A549 (cell line): ENCODE results near the gene SNAP25. TPM values are rescaled to one million over a fixed set of nuclear protein-coding genes. Genes with fewer than 3 reads are reported as not detected.

Experiments used
- ATAC-seq, 2 experiments: fragments of 200-7000 bp in 1 of 2; fragments of >200 bp in 1 of 2; cut with Nextera tagmentation in 1 of 2; cut with Tn5 transposase in 1 of 2; 3 replicates each; pipeline versions ENCODE4 v1.8.0 to v1.9.1; 2018 to 2020; ENCODE audit warnings: mild to moderate bottlenecking in 1 of 2, moderate library complexity in 1 of 2
- CTCF ChIA-PET: fragments of 300-600 bp; sonication (Branson Sonifier 250); formaldehyde crosslinking; extraction: SDS; loops from one replicate; lab custom pipeline; 2021; ENCODE audit warnings: antibody characterized with exemption, inconsistent platforms; lab: Yijun Ruan, JAX
- POLR2A ChIA-PET: fragments of 350-600 bp; formaldehyde crosslinking; extraction: SDS; loops from one replicate; lab custom pipeline; 2021; ENCODE audit warnings: antibody characterized with exemption, inconsistent platforms; lab: Yijun Ruan, JAX
- DNase-seq, 2 experiments: peaks; one replicate each; pipeline versions ENCODE4 v3.0.0 to v3.0.0-alpha.2; 2011 to 2016; ENCODE audit warnings: low read depth in 1 of 2, low spot score in 1 of 2
- FAIRE-seq: peaks from 2 replicates; lab custom pipeline; 2011; peaks lifted over from hg19 to GRCh38; lab: Jason Lieb, UNC
- H3K27ac ChIP-seq, 2 experiments: fragments of >200 bp; sonication (Bioruptor Twin); formaldehyde crosslinking; 3 replicates each; pipeline ENCODE4 v1.5.1; 2016 to 2017
- H3K4me1 ChIP-seq: fragments of >200 bp; sonication (Bioruptor Twin); formaldehyde crosslinking; 3 replicates; pipeline ENCODE4 v1.6.1; 2016
- H3K4me2 ChIP-seq: fragments of >200 bp; sonication (Bioruptor Twin); formaldehyde crosslinking; 3 replicates; pipeline ENCODE4 v1.6.1; 2016
- H3K4me3 ChIP-seq: fragments of >200 bp; sonication (Bioruptor Twin); formaldehyde crosslinking; 3 replicates; pipeline ENCODE4 v1.5.1; 2016
- H3K9me3 ChIP-seq: fragments of >200 bp; sonication (Bioruptor Twin); formaldehyde crosslinking; 3 replicates; pipeline ENCODE4 v1.6.1; 2016
- BCL3 ChIP-seq: fragments of >200 bp; sonication (Bioruptor Twin); formaldehyde crosslinking; IDR thresholded peaks from 3 replicates; pipeline ENCODE4 v1.6.1; 2016
- CBX2 ChIP-seq: fragments of 200-600 bp; sonication (generic); IDR thresholded peaks from 2 replicates; pipeline ENCODE4 v1.6.1; 2016; ENCODE audit warnings: low read depth, mild to moderate bottlenecking, borderline replicate concordance
- CBX8 ChIP-seq: fragments of 200-600 bp; sonication (generic); IDR thresholded peaks from 2 replicates; pipeline ENCODE4 v1.6.1; 2016
- CEBPB ChIP-seq, 2 experiments: fragments of >200 bp in 1 of 2; sonication (Bioruptor Twin) in 1 of 2; formaldehyde crosslinking in 1 of 2; IDR thresholded peaks; 2 replicates each; pipeline ENCODE4 v1.6.1; 2012 to 2016
- CHD2 ChIP-seq: fragments of 150-350 bp; IDR thresholded peaks from 2 replicates; pipeline ENCODE4 v1.6.1; 2014; ENCODE audit warnings: low read length; ENCODE audit not compliant: partially characterized antibody
- E2F6 ChIP-seq: IDR thresholded peaks from 2 replicates; pipeline ENCODE4 v1.6.1; 2012; ENCODE audit warnings: low read depth, borderline replicate concordance
- EHF ChIP-seq: fragments of 250-450 bp; sonication (Bioruptor Pico); IDR thresholded peaks from 2 replicates; pipeline ENCODE4 v1.5.0; 2020; ENCODE audit warnings: mild to moderate bottlenecking
- ESRRA ChIP-seq: fragments of 150-350 bp; IDR thresholded peaks from 2 replicates; pipeline ENCODE4 v1.6.1; 2014; ENCODE audit warnings: mild to moderate bottlenecking, low read length, borderline replicate concordance
- FOSB ChIP-seq: fragments of 250-450 bp; sonication (Bioruptor Pico); IDR thresholded peaks from 2 replicates; pipeline ENCODE4 v1.5.0; 2020; ENCODE audit warnings: mild to moderate bottlenecking, moderate library complexity
- HMGXB4 ChIP-seq: fragments of 250-450 bp; sonication (Bioruptor Pico); IDR thresholded peaks from 2 replicates; pipeline ENCODE4 v1.5.0; 2021; ENCODE audit warnings: mild to moderate bottlenecking, moderate library complexity, borderline replicate concordance
- HOXB5 ChIP-seq: fragments of 250-450 bp; sonication (Bioruptor Pico); IDR thresholded peaks from 2 replicates; pipeline ENCODE4 v1.5.0; 2020; ENCODE audit warnings: mild to moderate bottlenecking, moderate library complexity
- MAFK ChIP-seq: fragments of 450-650 bp; IDR thresholded peaks from 2 replicates; pipeline ENCODE4 v1.6.1; 2014; ENCODE audit not compliant: partially characterized antibody
- MAZ ChIP-seq: fragments of 150-350 bp; IDR thresholded peaks from 2 replicates; pipeline ENCODE4 v1.6.1; 2014; ENCODE audit warnings: antibody characterized with exemption, low read depth, low read length, borderline replicate concordance
- NR3C1 ChIP-seq: fragments of >200 bp; sonication (Bioruptor Twin); formaldehyde crosslinking; IDR thresholded peaks from 3 replicates; pipeline ENCODE4 v1.6.1; 2017
- PBX3 ChIP-seq: IDR thresholded peaks from 2 replicates; pipeline ENCODE4 v1.6.1; 2012
- RAD21 ChIP-seq, 2 experiments: fragments of >200 bp in 1 of 2; sonication (Bioruptor Twin) in 1 of 2; formaldehyde crosslinking in 1 of 2; IDR thresholded peaks in 1 of 2; conservative IDR thresholded peaks in 1 of 2; 2 replicates in 1 of 2; 3 replicates in 1 of 2; pipeline ENCODE4 v1.6.1; 2012 to 2018; ENCODE audit warnings: inconsistent platforms in 1 of 2
- RARB ChIP-seq: fragments of 250-450 bp; sonication (Bioruptor Pico); IDR thresholded peaks from 2 replicates; pipeline ENCODE4 v1.8.0; 2021; ENCODE audit warnings: mild to moderate bottlenecking, moderate library complexity
- SREBF2 ChIP-seq: fragments of 450-650 bp; IDR thresholded peaks from 2 replicates; pipeline ENCODE4 v1.6.1; 2014; ENCODE audit warnings: mild to moderate bottlenecking, moderate library complexity
- TFCP2L1 ChIP-seq: fragments of 250-450 bp; sonication (Bioruptor Pico); IDR thresholded peaks from 2 replicates; pipeline ENCODE4 v1.5.0; 2021; ENCODE audit warnings: mild to moderate bottlenecking
- ZFP36 ChIP-seq: fragments of 450-650 bp; IDR thresholded peaks from 2 replicates; pipeline ENCODE4 v1.6.1; 2014; ENCODE audit warnings: borderline replicate concordance; ENCODE audit not compliant: partially characterized antibody
- WGBS: methylation state at CpG from one replicate; pipeline ENCODE4 v1.1.6; 2017; ENCODE audit errors: missing lambda C conversion rate; 5-methylcytosine and 5-hydroxymethylcytosine counted together
- polyA plus RNA-seq, 4 experiments: library from polyadenylated mRNA; depleted of rRNA in 3 of 4; stranded (reverse); fragments of >200 nt; fragmentation: RNase III in 1 of 4; extraction: RNeasy Plus Mini Kit Qiagen cat#74134 plus additional on column Dnase treatment in 1 of 4; gene quantifications; 2 replicates in 3 of 4; 3 replicates in 1 of 4; pipeline ENCODE4 v1.2.3, GENCODE V29; 2011 to 2017

The SNAP25 gene
- polyA plus RNA-seq, 2 of the 4 experiments (the other 2 are of a cell fraction): 39.6 to 53.6 TPM

- TF ChIP-seq BCL3 (no peak), PBX3 (no peak), NR3C1 (no peak), CBX2 (no peak), RARB (no peak), TFCP2L1 (peak; percentile 89), EHF (CRISPR knock-in tag) (peak; percentile 97), RAD21 (conservative IDR thresholded peaks at IDR 0.05 in 1 of 2, IDR thresholded peaks at IDR 0.05 in 1 of 2) (peak; percentile 22 to 56; a peak in 4 of 5 replicates), CHD2 (no peak), CBX8 (no peak), HOXB5 (peak; percentile 99), ESRRA (no peak), ZFP36 (no peak), FOSB (CRISPR knock-in tag) (peak; percentile 79; the same call in 1 of the 2 replicates)
These were observed 792 bp downstream of the SNAP25 start (continued) for GRCh38 chr20:10219452-10219791.

GRCh38 chr20:10219993-10220750, 1.5 kb downstream of the SNAP25 start:
- H3K4me1 ChIP-seq: peaks cover 70% of the 10 kb centered on the region
- peak overlapping the region; percentile 3 to 93; a peak in 3 of 6 replicates for H3K27ac ChIP-seq
- no peak for ATAC-seq

More at GRCh38 chr20:10219993-10220750, 1.5 kb downstream of the SNAP25 start:
- TF ChIP-seq SREBF2 (no peak), HMGXB4 (CRISPR knock-in tag) (no peak), E2F6 (no peak), MAZ (no peak), CEBPB (IDR thresholded peaks at IDR 0.05) (no peak), HOXB5 (no peak), MAFK (peak; percentile 72)
- peak overlapping the region; percentile 70 for H3K4me3 ChIP-seq
- ChIA-PET POLR2A (interaction anchor here (0.6 to 3.1 kb wide), 3 partner anchors 132 to 451 kb away, joined by 3 to 33 read pairs (median 3); partner anchors contain the start of genes MKKS and SLX4IP), CTCF (interaction anchor here (0.9 to 6.9 kb wide), 13 partner anchors 10 to 603 kb away, joined by 3 to 37 read pairs (median 5); no protein-coding TSS in a partner anchor)
- FAIRE-seq (peak; percentile 54), DNase-seq (no peak)
- peak overlapping the region; percentile 75 for H3K4me2 ChIP-seq
- WGBS: 66% methylated on average over 4 of the region's 4 CpGs
- no peaks in the 10 kb centered on the region for H3K9me3 ChIP-seq
